Neuronal stem cell (in vitro differentiated cells): ENCODE results near the gene SCNN1A.

ENCODE experiments used
- DNase-seq: peaks from one replicate; pipeline ENCODE4 v3.0.0-alpha.2; 2013; ENCODE audit warnings: low spot score
- H2AFZ ChIP-seq: one replicate; pipeline ENCODE4 v1.6.1; 2013; ENCODE audit warnings: mild to moderate bottlenecking, low read length, inconsistent platforms
- H2AK5ac ChIP-seq: 2 replicates; pipeline ENCODE4 v1.6.1; 2013; ENCODE audit warnings: low read depth, mild to moderate bottlenecking, inconsistent platforms, low read length, moderate library complexity, mixed read lengths
- H2BK120ac ChIP-seq: 2 replicates; pipeline ENCODE4 v1.6.1; 2013; ENCODE audit warnings: low read depth, mild to moderate bottlenecking, inconsistent platforms, low read length, moderate library complexity, mixed read lengths
- H2BK12ac ChIP-seq: one replicate; pipeline ENCODE4 v1.6.1; 2013; ENCODE audit warnings: low read length, inconsistent platforms
- H2BK15ac ChIP-seq: 2 replicates; pipeline ENCODE4 v1.6.1; 2013; ENCODE audit warnings: mild to moderate bottlenecking, low read length, inconsistent platforms, mixed read lengths
- H2BK5ac ChIP-seq: one replicate; pipeline ENCODE4 v1.6.1; 2013; ENCODE audit warnings: inconsistent platforms, mild to moderate bottlenecking, low read length, moderate library complexity
- H3K14ac ChIP-seq: one replicate; pipeline ENCODE4 v1.6.1; 2013; ENCODE audit warnings: low read length, inconsistent platforms
- H3K18ac ChIP-seq: 2 replicates; pipeline ENCODE4 v1.6.1; 2013; ENCODE audit warnings: low read length, inconsistent platforms
- H3K23ac ChIP-seq: 2 replicates; pipeline ENCODE4 v1.6.1; 2013; ENCODE audit warnings: low read depth, mild to moderate bottlenecking, mixed read lengths, low read length, inconsistent platforms; ENCODE audit not compliant: poor library complexity
- H3K27ac ChIP-seq: replicated peaks from 3 replicates; pipeline ENCODE4 v1.5.1; 2013; ENCODE audit warnings: low read length, inconsistent platforms
- H3K27me3 ChIP-seq, 3 experiments: 2 replicates each; pipeline ENCODE4 v1.6.1; 2013; ENCODE audit warnings: low read length in 3 of 3, mild to moderate bottlenecking in 2 of 3, inconsistent platforms in 1 of 3, low read depth in 1 of 3, mixed read lengths in 1 of 3, moderate library complexity in 1 of 3; ENCODE audit not compliant: control insufficient read depth in 3 of 3, insufficient read depth in 3 of 3
- H3K36me3 ChIP-seq, 2 donors: replicated peaks in 1 of 2; 2 replicates each; pipeline ENCODE4 v1.6.1; 2013; ENCODE audit warnings: low read length in 2 of 2; ENCODE audit not compliant: control insufficient read depth in 2 of 2, insufficient read depth in 2 of 2
- H3K4ac ChIP-seq: 2 replicates; pipeline ENCODE4 v1.6.1; 2013; ENCODE audit warnings: inconsistent platforms, mild to moderate bottlenecking, low read length, moderate library complexity
- H3K4me1 ChIP-seq, 2 donors: 1 replicate in 1 of 2; 2 replicates in 1 of 2; pipeline ENCODE4 v1.6.1; 2013; ENCODE audit warnings: low read length in 2 of 2, low read depth in 1 of 2; ENCODE audit not compliant: control insufficient read depth in 2 of 2, insufficient read depth in 1 of 2
- H3K4me2 ChIP-seq: one replicate; pipeline ENCODE4 v1.6.1; 2013; ENCODE audit warnings: mild to moderate bottlenecking, low read length, inconsistent platforms; ENCODE audit not compliant: insufficient read depth, poor library complexity, severe bottlenecking
- H3K4me3 ChIP-seq, 2 donors: 2 replicates each; pipeline ENCODE4 v1.5.1; 2013; ENCODE audit warnings: low read length in 2 of 2, mild to moderate bottlenecking in 2 of 2, inconsistent platforms in 1 of 2, moderate library complexity in 1 of 2
- H3K79me1 ChIP-seq: one replicate; pipeline ENCODE4 v1.6.1; 2013; ENCODE audit warnings: low read depth, mild to moderate bottlenecking, inconsistent platforms, low read length, moderate library complexity
- H3K9ac ChIP-seq: one replicate; pipeline ENCODE4 v1.6.1; 2013; ENCODE audit warnings: mild to moderate bottlenecking, low read depth, low read length, inconsistent platforms; ENCODE audit not compliant: poor library complexity
- H3K9me3 ChIP-seq, 2 donors: replicated peaks in 1 of 2; 2 replicates each; pipeline versions ENCODE3 to v1.6.1; 2013; ENCODE audit warnings: low read length in 2 of 2, mild to moderate bottlenecking in 2 of 2, inconsistent platforms in 1 of 2, low read depth in 1 of 2, mixed read lengths in 1 of 2, moderate library complexity in 1 of 2; ENCODE audit not compliant: control insufficient read depth in 2 of 2, insufficient read depth in 1 of 2
- H4K8ac ChIP-seq: one replicate; pipeline ENCODE4 v1.6.1; 2013; ENCODE audit warnings: low read depth, mild to moderate bottlenecking, inconsistent platforms, low read length, moderate library complexity
- H4K91ac ChIP-seq: one replicate; pipeline ENCODE4 v1.6.1; 2013; ENCODE audit warnings: low read length, low read depth, mild to moderate bottlenecking, inconsistent platforms; ENCODE audit not compliant: poor library complexity
- WGBS, 2 donors: extraction: QIAGEN DNeasy Blood & Tissue Kit; methylation state at CpG; one replicate each; pipeline ENCODE4 v1.1.7; 2013; ENCODE audit warnings: missing lambda C conversion rate in 2 of 2, mixed read lengths in 1 of 2; ENCODE audit not compliant: insufficient read length in 2 of 2, insufficient replicate concordance in 1 of 2; ENCODE audit errors: extremely low coverage in 2 of 2; 5-methylcytosine and 5-hydroxymethylcytosine counted together

SCNN1A gene

DNA sequence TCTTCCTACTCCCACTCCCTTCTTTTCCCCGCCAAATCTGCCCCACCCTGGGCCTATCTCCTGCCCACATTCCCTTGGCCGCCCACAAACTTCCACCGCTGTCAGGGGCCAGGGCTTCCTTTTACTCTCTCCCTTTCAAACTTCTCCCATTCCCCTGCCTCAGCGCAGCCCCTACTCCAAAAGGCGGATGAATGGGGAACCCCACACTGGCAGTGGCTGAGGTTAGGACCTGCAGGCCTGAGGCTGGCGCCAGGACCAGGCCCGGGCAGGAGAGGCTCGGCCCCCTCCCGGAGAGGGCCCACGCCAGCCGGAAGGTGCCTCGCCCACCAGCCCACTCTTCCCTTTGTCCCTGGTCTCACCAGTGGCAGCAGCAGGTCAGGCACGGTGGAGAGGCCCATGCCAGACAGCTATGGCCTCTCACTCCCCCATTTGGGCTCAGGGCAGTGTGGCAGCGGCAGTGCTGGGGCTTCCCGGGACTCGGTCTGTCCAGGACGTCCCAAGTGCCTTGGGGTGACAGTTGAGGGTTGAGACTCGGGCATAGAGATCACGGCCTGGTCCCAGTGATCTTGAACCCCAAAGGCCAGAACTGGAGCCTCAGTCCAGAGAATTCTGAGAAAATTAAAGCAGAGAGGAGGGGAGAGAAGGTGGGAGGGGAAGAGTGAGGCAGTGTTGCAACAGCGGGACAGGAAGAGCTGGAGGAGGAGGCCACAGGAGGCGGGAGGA, 33.8 kb downstream of the SCNN1A start, which contains the start of gene TNFRSF1A:
TSS of gene TNFRSF1A (minus strand) at position 660 of the 723 bp plus-strand sequence. CDS start at position 398, 262 bp downstream.
- peak within 1 kb of the TSS; percentile 68 for H2AFZ ChIP-seq
- H2BK120ac ChIP-seq: peak within 1 kb of the TSS; percentile 53
- H3K4me2 ChIP-seq: peak within 1 kb of the TSS; percentile 92
- peaks cover 0 to 2% of the 10 kb centered on the region in 2 donors for H3K9me3 ChIP-seq
- no peak within 1 kb of the TSS for H3K4ac ChIP-seq
- peaks cover 0 to 22% of the 10 kb centered on the region in 2 donors for H3K36me3 ChIP-seq
- peak within 1 kb of the TSS; percentile 85 for H2BK12ac ChIP-seq
- H3K27me3 ChIP-seq: no peaks in the 10 kb centered on the region
- WGBS, 2 donors: no CpG with 5 or more reads among the region's 21 CpGs
- peaks cover 12% of the 10 kb centered on the region for H3K79me1 ChIP-seq
- H4K8ac ChIP-seq: no peak within 1 kb of the TSS
- peak within 1 kb of the TSS; percentile 87 for H3K14ac ChIP-seq
- peak within 1 kb of the TSS; percentile 95 for H2AK5ac ChIP-seq
- H3K9ac ChIP-seq: peak within 1 kb of the TSS; percentile 98
- peak within 1 kb of the TSS; percentile 41 for H2BK15ac ChIP-seq
- peaks cover 47% of the 10 kb centered on the region in 2 donors for H3K4me1 ChIP-seq
- H4K91ac ChIP-seq: no peak within 1 kb of the TSS
- DNase-seq: no peak
- H3K4me3 ChIP-seq: peak within 1 kb of the TSS; percentile 83 to 91
- H3K27ac ChIP-seq: peak within 1 kb of the TSS; percentile 76
- H3K23ac ChIP-seq: peak within 1 kb of the TSS; percentile 76
- peak within 1 kb of the TSS; percentile 97 for H3K18ac ChIP-seq
- H2BK5ac ChIP-seq: peak within 1 kb of the TSS; percentile 85

DNA sequence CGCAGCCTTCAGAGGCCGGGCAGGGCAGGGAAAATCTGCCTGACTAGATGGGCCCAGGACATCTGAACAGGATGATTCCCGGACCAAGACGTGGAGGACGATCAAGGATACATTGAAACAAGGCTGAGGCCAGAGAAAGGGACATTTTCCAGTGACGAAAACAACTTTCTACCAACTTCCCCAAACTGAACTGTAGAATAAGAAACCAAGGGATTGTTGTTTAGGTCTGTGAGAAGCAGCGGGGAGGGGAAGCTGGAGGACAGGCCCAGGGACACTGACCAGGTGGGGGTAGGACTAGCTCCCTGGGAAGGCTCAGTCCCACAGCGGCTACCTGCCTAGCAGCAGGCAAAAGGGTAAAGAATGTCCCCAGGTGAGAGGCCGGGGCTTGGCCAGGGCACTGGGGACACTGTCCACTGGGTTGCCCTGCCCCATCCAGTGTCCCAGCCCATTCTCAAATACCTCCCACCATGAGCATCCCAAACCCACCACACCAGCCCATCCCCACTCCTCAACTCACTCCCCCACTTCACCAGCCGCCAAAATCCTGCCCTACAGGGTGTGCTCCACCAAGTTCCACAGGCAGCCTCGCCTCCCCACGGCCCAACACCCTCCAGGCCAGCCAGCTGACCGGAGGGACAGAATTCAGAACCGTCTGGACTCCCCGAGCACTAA, 34.5 kb downstream of the SCNN1A start:
- H3K4me3 ChIP-seq: peak overlapping the region; percentile 83 to 91

DNA sequence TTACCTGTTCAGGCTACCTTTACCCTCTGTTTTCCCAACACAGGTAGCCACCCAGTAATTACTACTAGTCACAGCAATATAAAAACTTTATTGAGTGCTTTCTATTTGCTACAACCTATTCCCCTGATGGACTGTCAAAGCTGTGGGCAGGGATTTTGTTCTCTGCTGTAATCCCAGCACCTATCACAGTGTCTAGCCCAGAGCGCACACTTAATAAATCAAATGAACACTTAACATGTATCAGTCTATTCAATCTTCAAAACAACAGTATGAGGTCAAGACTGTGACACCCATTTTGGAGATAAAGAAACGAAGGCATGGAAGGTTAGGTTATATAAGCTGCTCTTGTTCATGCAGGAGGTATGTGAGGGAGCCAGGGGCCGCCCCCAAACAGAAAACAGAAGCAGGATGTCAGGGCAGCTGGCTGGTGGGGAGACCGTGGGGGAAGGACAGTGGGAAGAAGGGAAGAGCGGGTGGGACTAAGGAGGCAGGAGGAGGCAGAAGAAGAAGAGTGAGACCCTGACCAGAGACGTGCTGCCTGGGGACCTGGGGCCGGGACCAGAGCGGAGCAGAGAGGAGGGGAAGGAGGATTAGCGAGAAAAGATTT, 35.2 kb downstream of the SCNN1A start:
- H3K4me1 ChIP-seq: peaks cover 55 to 60% of the 10 kb centered on the region in 2 donors
- no peaks in the 10 kb centered on the region for H3K27me3 ChIP-seq
- H2BK15ac ChIP-seq: no peak overlapping the region
- WGBS, 2 donors: no CpG with 5 or more reads among the region's 9 CpGs
- H3K4me2 ChIP-seq: peak overlapping the region; percentile 92
- no peak overlapping the region for H2AK5ac ChIP-seq
- peak overlapping the region; percentile 76 for H3K27ac ChIP-seq
- H3K9me3 ChIP-seq: no peaks in the 10 kb centered on the region
- H3K79me1 ChIP-seq: peaks cover 13% of the 10 kb centered on the region
- no peak overlapping the region for H4K91ac ChIP-seq
- peaks cover 0 to 24% of the 10 kb centered on the region in 2 donors for H3K36me3 ChIP-seq
- H3K14ac ChIP-seq: no peak overlapping the region
- no peak overlapping the region for H2BK120ac ChIP-seq
- H3K4me3 ChIP-seq: peak overlapping the region; percentile 83 to 91
- peak overlapping the region; percentile 82 for H3K9ac ChIP-seq
- peak overlapping the region; percentile 45 for H3K18ac ChIP-seq
- no peak overlapping the region for H2AFZ ChIP-seq
- H3K23ac ChIP-seq: no peak overlapping the region
- H2BK5ac ChIP-seq: no peak overlapping the region
- no peak overlapping the region for H2BK12ac ChIP-seq
- no peak overlapping the region for H3K4ac ChIP-seq
- no peak overlapping the region for H4K8ac ChIP-seq
- no peak for DNase-seq

More for the DNA sequence above, 34.5 kb downstream of the SCNN1A start:
- Histone ChIP-seq H3K4ac (no peak overlapping the region), H3K18ac (peak overlapping the region; percentile 75), H2BK15ac (peak overlapping the region; percentile 41), H3K4me2 (peak overlapping the region; percentile 92), H3K23ac (peak overlapping the region; percentile 37), H4K91ac (no peak overlapping the region), H3K14ac (peak overlapping the region; percentile 31), H2AFZ (peak overlapping the region; percentile 68), H4K8ac (no peak overlapping the region), H3K27me3 (no peaks in the 10 kb centered on the region), H2BK5ac (peak overlapping the region; percentile 85), H3K36me3 (peaks cover 0 to 22% of the 10 kb centered on the region in 2 donors), H2AK5ac (peak overlapping the region; percentile 95), H2BK120ac (peak overlapping the region; percentile 53), H3K79me1 (peaks cover 12% of the 10 kb centered on the region), H3K9me3 (no peaks in the 10 kb centered on the region), H2BK12ac (peak overlapping the region; percentile 25), H3K9ac (peak overlapping the region; percentile 98), H3K4me1 (peaks cover 48 to 52% of the 10 kb centered on the region in 2 donors), H3K27ac (peak overlapping the region; percentile 76)
- no peak for DNase-seq
- WGBS, 2 donors: no CpG with 5 or more reads among the region's 15 CpGs
